Testis (tissue), 2 donors: ENCODE measurements around the gene PCNX1.

Source experiments
- POLR2A ChIP-seq: fragments of 450-650 bp; IDR thresholded peaks from one replicate; pipeline ENCODE4 v1.6.1; 2017; ENCODE audit warnings: antibody characterized with exemption, mild to moderate bottlenecking, moderate library complexity
- TF ChIP-seq, protein P1 (sequence below), 3 experiments: fragments of 450-650 bp in 2 of 3; fragments of 200-600 bp in 1 of 3; sonication (generic) in 1 of 3; IDR thresholded peaks; one replicate each; pipeline ENCODE4 v1.5.1; 2016 to 2019; ENCODE audit warnings: antibody characterized with exemption in 3 of 3, mild to moderate bottlenecking in 2 of 3, moderate library complexity in 1 of 3

DNA sequence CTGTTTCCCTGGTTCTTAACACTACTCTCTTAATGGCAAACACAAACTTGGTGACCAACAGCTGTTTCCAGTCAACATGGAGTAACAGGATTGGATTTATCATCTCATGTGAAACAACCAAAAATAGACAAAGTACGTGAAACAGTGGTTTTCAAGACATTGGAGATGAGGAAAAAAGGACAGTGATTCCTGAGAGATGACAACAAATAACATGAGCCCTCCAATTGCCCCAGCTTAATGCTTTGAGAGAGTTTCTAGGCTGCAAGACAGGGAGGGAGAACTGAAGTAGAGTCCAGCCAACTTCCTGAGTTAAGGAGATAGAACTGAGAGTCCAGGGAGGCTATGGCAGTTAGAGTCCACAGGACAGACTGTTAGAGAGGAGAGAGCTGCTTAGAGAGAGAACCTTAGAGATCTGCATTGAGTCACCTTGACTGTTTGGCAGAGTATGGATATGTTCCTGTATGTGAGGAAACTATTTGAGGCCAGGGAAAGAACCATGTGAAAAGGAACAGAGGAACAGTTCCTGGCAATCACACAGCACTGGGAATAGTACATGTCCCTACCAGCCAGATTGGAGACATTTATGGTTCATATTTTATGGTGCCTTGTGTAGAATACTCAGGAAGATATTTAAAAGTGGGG is 106.4 kb downstream of the PCNX1 start:
- TF ChIP-seq, protein P1, sequence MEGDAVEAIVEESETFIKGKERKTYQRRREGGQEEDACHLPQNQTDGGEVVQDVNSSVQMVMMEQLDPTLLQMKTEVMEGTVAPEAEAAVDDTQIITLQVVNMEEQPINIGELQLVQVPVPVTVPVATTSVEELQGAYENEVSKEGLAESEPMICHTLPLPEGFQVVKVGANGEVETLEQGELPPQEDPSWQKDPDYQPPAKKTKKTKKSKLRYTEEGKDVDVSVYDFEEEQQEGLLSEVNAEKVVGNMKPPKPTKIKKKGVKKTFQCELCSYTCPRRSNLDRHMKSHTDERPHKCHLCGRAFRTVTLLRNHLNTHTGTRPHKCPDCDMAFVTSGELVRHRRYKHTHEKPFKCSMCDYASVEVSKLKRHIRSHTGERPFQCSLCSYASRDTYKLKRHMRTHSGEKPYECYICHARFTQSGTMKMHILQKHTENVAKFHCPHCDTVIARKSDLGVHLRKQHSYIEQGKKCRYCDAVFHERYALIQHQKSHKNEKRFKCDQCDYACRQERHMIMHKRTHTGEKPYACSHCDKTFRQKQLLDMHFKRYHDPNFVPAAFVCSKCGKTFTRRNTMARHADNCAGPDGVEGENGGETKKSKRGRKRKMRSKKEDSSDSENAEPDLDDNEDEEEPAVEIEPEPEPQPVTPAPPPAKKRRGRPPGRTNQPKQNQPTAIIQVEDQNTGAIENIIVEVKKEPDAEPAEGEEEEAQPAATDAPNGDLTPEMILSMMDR (IDR thresholded peaks at IDR 0.05): no peak
- no peak for TF ChIP-seq POLR2A
